NB4 (cell line): Measurements from ENCODE around the gene BCL2L1.

Experiments
- POLR2A ChIP-seq: IDR thresholded peaks from 2 replicates; pipeline ENCODE4 v1.6.1; 2011; ENCODE audit warnings: mild to moderate bottlenecking; ENCODE audit not compliant: insufficient read length; ENCODE audit errors: extremely low read depth
- TF ChIP-seq, protein P1 (sequence below): IDR thresholded peaks from one replicate; pipeline ENCODE4 v1.5.1; 2012; ENCODE audit warnings: low read depth, low read length
- TF ChIP-seq, protein P2 (sequence below): IDR thresholded peaks from 2 replicates; pipeline ENCODE4 v1.6.1; 2011; ENCODE audit warnings: low read depth, low read length

DNA sequence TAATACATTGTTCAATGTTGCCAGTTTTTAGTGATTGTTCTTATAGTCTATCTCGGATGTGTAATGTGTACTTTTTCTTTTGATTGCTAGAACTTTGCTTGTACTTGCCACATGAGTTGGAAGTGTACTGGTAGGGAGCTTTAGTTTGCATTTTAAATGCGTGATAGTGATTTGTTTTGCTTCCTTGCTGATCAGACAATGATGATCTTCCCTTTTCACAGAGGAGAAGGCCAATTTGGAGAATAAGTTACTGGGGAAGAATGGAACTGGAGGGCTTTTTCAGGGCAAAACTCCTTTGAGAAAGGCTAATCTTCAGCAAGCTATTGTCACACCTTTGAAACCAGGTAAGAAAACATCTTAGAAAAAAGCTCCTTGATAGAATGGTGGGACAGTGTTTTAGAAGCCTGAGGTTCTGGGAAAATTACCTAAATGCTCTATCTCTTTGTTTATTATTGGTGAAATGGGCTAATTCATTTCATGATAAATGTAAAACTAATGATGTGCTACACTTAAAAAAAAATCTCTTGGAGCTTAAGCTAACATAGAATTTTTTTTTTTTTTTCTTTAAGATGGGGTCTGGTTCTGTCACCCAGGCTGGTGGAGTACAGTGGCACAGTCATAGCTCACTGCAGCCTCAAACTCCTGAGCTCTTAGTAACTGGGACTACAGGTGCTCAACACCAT is 37.3 kb upstream of the BCL2L1 start:
- TF ChIP-seq, protein P1, sequence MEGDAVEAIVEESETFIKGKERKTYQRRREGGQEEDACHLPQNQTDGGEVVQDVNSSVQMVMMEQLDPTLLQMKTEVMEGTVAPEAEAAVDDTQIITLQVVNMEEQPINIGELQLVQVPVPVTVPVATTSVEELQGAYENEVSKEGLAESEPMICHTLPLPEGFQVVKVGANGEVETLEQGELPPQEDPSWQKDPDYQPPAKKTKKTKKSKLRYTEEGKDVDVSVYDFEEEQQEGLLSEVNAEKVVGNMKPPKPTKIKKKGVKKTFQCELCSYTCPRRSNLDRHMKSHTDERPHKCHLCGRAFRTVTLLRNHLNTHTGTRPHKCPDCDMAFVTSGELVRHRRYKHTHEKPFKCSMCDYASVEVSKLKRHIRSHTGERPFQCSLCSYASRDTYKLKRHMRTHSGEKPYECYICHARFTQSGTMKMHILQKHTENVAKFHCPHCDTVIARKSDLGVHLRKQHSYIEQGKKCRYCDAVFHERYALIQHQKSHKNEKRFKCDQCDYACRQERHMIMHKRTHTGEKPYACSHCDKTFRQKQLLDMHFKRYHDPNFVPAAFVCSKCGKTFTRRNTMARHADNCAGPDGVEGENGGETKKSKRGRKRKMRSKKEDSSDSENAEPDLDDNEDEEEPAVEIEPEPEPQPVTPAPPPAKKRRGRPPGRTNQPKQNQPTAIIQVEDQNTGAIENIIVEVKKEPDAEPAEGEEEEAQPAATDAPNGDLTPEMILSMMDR, result no peak
- TF ChIP-seq POLR2A, result no peak
- TF ChIP-seq, protein P2, sequence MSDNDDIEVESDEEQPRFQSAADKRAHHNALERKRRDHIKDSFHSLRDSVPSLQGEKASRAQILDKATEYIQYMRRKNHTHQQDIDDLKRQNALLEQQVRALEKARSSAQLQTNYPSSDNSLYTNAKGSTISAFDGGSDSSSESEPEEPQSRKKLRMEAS, result no peak
